H9 (cell line): ENCODE results near the gene FALEC. TPM values are rescaled to one million over a fixed set of nuclear protein-coding genes. Genes with fewer than 3 reads are reported as not detected.

Source experiments
- DNase-seq: peaks from one replicate; pipeline ENCODE4 v3.0.0-alpha.2; 2017
- H2AFZ ChIP-seq: one replicate; pipeline ENCODE4 v1.6.1; 2013; ENCODE audit warnings: mild to moderate bottlenecking, low read length, control low read depth, moderate library complexity
- H2AK5ac ChIP-seq: 2 replicates; pipeline ENCODE4 v1.6.1; 2013; ENCODE audit warnings: low read length, control low read depth, mixed read lengths; ENCODE audit not compliant: insufficient read length
- H2BK120ac ChIP-seq: one replicate; pipeline ENCODE4 v1.6.1; 2013; ENCODE audit warnings: low read depth, mild to moderate bottlenecking, low read length, control low read depth, inconsistent platforms; ENCODE audit not compliant: poor library complexity, severe bottlenecking
- H2BK12ac ChIP-seq: 2 replicates; pipeline ENCODE4 v1.6.1; 2013; ENCODE audit warnings: low read length, control low read depth, mixed read lengths, low read depth; ENCODE audit not compliant: insufficient read length
- H2BK15ac ChIP-seq: 2 replicates; pipeline ENCODE4 v1.6.1; 2013; ENCODE audit warnings: low read depth, low read length, control low read depth
- H2BK20ac ChIP-seq: one replicate; pipeline ENCODE4 v1.6.1; 2013; ENCODE audit warnings: low read depth, mild to moderate bottlenecking, low read length, control low read depth, inconsistent platforms; ENCODE audit not compliant: poor library complexity, severe bottlenecking
- H2BK5ac ChIP-seq: 2 replicates; pipeline ENCODE4 v1.6.1; 2013; ENCODE audit warnings: low read length, control low read depth, mixed read lengths; ENCODE audit not compliant: insufficient read length
- H3K14ac ChIP-seq: 2 replicates; pipeline ENCODE4 v1.6.1; 2013; ENCODE audit warnings: low read length, control low read depth; ENCODE audit not compliant: insufficient read depth
- H3K18ac ChIP-seq: 2 replicates; pipeline ENCODE4 v1.6.1; 2013; ENCODE audit warnings: low read depth, mild to moderate bottlenecking, mixed read lengths, low read length, control low read depth; ENCODE audit not compliant: insufficient read length
- H3K23ac ChIP-seq: 2 replicates; pipeline ENCODE4 v1.6.1; 2013; ENCODE audit warnings: low read length, control low read depth, mixed read lengths, low read depth; ENCODE audit not compliant: insufficient read length
- H3K23me2 ChIP-seq: 2 replicates; pipeline ENCODE4 v1.6.1; 2013; ENCODE audit warnings: low read depth, mild to moderate bottlenecking, mixed read lengths, low read length, control low read depth; ENCODE audit not compliant: insufficient read length, poor library complexity, severe bottlenecking
- H3K27ac ChIP-seq: 2 replicates; pipeline ENCODE4 v1.5.1; 2013; ENCODE audit warnings: low read length, control low read depth, mixed read lengths, low read depth; ENCODE audit not compliant: insufficient read length
- H3K27me3 ChIP-seq: 2 replicates; pipeline ENCODE4 v1.6.1; 2013; ENCODE audit warnings: low read length, control low read depth, inconsistent platforms; ENCODE audit not compliant: insufficient read depth
- H3K4ac ChIP-seq: 2 replicates; pipeline ENCODE4 v1.6.1; 2013; ENCODE audit warnings: low read depth, mild to moderate bottlenecking, control low read depth, inconsistent platforms, low read length, moderate library complexity
- H3K4me1 ChIP-seq: 2 replicates; pipeline ENCODE4 v1.6.1; 2013; ENCODE audit warnings: low read length, control low read depth, inconsistent platforms; ENCODE audit not compliant: insufficient read depth
- H3K4me2 ChIP-seq: 2 replicates; pipeline ENCODE4 v1.6.1; 2013; ENCODE audit warnings: low read length, control low read depth, mixed read lengths; ENCODE audit not compliant: insufficient read length, insufficient read depth
- H3K56ac ChIP-seq: 2 replicates; pipeline ENCODE4 v1.6.1; 2013; ENCODE audit warnings: low read depth, mild to moderate bottlenecking, mixed read lengths, low read length, control low read depth; ENCODE audit not compliant: insufficient read length
- H3K79me1 ChIP-seq: 2 replicates; pipeline ENCODE4 v1.6.1; 2013; ENCODE audit warnings: low read depth, mild to moderate bottlenecking, moderate library complexity, low read length, control low read depth, inconsistent platforms; ENCODE audit not compliant: insufficient read depth, poor library complexity, severe bottlenecking
- H3K79me2 ChIP-seq: 2 replicates; pipeline ENCODE4 v1.6.1; 2013; ENCODE audit warnings: low read length, control low read depth, inconsistent platforms; ENCODE audit not compliant: insufficient read depth
- H3K9ac ChIP-seq: 2 replicates; pipeline ENCODE4 v1.6.1; 2013; ENCODE audit warnings: low read length, control low read depth, mixed read lengths; ENCODE audit not compliant: insufficient read length; ENCODE audit errors: extremely low read depth
- H3K9me3 ChIP-seq: one replicate; pipeline ENCODE4 v1.6.1; 2013; ENCODE audit warnings: low read depth, low read length, inconsistent platforms; ENCODE audit not compliant: control insufficient read depth
- H3T11ph ChIP-seq: one replicate; pipeline ENCODE4 v1.6.1; 2013; ENCODE audit warnings: mild to moderate bottlenecking, low read length, control low read depth, inconsistent platforms
- H4K20me1 ChIP-seq: one replicate; pipeline ENCODE4 v1.6.1; 2013; ENCODE audit not compliant: control insufficient read depth, insufficient read length, insufficient read depth
- H4K5ac ChIP-seq: 2 replicates; pipeline ENCODE4 v1.6.1; 2013; ENCODE audit warnings: low read depth, mild to moderate bottlenecking, mixed read lengths, low read length, control low read depth; ENCODE audit not compliant: insufficient read length
- H4K8ac ChIP-seq: replicated peaks from 2 replicates; pipeline ENCODE4 v1.6.1; 2013; ENCODE audit warnings: low read length, control low read depth, mixed read lengths, low read depth; ENCODE audit not compliant: insufficient read length
- H4K91ac ChIP-seq: 2 replicates; pipeline ENCODE4 v1.6.1; 2013; ENCODE audit warnings: low read depth, mild to moderate bottlenecking, moderate library complexity, mixed read lengths, low read length, control low read depth; ENCODE audit not compliant: insufficient read length
- H3K27ac Mint-ChIP-seq, 3 experiments: 2 replicates in 2 of 3; 3 replicates in 1 of 3; pipeline ENCODE4 v1.8.0; 2020 to 2021; ENCODE audit warnings: mixed read lengths in 3 of 3, mild to moderate bottlenecking in 1 of 3, moderate library complexity in 1 of 3
- H3K27me3 Mint-ChIP-seq: 2 replicates; pipeline ENCODE4 v1.8.0; 2021; ENCODE audit warnings: low read depth, mild to moderate bottlenecking, moderate library complexity, mixed read lengths
- H3K36me3 Mint-ChIP-seq, 3 experiments: 2 replicates in 2 of 3; 3 replicates in 1 of 3; pipeline ENCODE4 v1.8.0; 2020 to 2021; ENCODE audit warnings: low read depth in 3 of 3, mixed read lengths in 3 of 3; ENCODE audit not compliant: insufficient read depth in 1 of 3
- H3K4me1 Mint-ChIP-seq, 2 experiments: 2 replicates each; pipeline ENCODE4 v1.8.0; 2020; ENCODE audit warnings: mixed read lengths in 2 of 2
- H3K4me3 Mint-ChIP-seq, 2 experiments: 2 replicates in 1 of 2; 3 replicates in 1 of 2; pipeline ENCODE4 v1.8.0; 2020 to 2021; ENCODE audit warnings: mild to moderate bottlenecking in 2 of 2, mixed read lengths in 2 of 2, moderate library complexity in 1 of 2
- H3K9me3 Mint-ChIP-seq, 2 experiments: 2 replicates in 1 of 2; 3 replicates in 1 of 2; pipeline ENCODE4 v1.8.0; 2020; ENCODE audit warnings: mild to moderate bottlenecking in 2 of 2, mixed read lengths in 2 of 2, moderate library complexity in 1 of 2
- WGBS: extraction: QIAGEN DNeasy Blood & Tissue Kit; methylation state at CpG from one replicate; pipeline ENCODE4 v1.1.7; 2013; ENCODE audit warnings: missing lambda C conversion rate, low lambda C conversion rate, mixed read lengths; ENCODE audit not compliant: insufficient read length; ENCODE audit errors: extremely low coverage; 5-methylcytosine and 5-hydroxymethylcytosine counted together
- total RNA-seq: library from RNA; stranded (reverse); gene quantifications from 2 replicates; pipeline ENCODE4 v1.2.1, GENCODE V29; 2021
- TF ChIP-seq, protein P1 (sequence below): fragments of 200-600 bp; sonication (generic); conservative IDR thresholded peaks from 3 replicates; pipeline ENCODE4 v1.8.0; 2021; ENCODE audit warnings: antibody characterized with exemption, mild to moderate bottlenecking

The FALEC gene
- total RNA-seq, 1 experiment from 2014 or later, result not detected

DNA sequence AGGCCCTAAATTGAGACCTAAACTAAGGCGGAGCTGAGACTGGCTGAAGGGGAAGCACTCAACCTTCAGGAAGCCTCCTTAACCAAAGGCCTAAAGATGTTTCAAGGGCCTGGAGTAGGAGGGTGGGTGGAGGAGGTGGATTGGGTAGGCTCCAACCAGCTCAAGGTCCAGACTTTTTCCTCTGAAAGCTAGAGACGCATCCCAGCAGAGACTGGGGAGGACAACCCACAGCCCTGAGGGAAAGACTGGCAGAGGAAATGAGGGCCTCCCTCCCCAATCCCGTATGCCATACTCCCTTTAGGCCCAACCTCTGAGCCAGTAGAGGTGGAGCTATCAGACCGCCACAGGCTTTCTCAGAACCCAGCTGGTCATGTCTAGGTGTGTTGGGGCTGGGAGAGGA lies 6.6 kb upstream of the FALEC start:
- peaks cover 23 to 47% (median 32%) of the 10 kb centered on the region in 3 experiments; a peak in 6 of 7 replicates for H3K36me3 Mint-ChIP-seq
- Histone ChIP-seq H3K14ac (no peak overlapping the region), H4K8ac (no peak overlapping the region), H3K9ac (no peak overlapping the region), H3K4me2 (no peak overlapping the region), H3K79me2 (no peaks in the 10 kb centered on the region), H3T11ph (no peak overlapping the region), H3K23me2 (no peaks in the 10 kb centered on the region), H4K20me1 (no peaks in the 10 kb centered on the region), H3K18ac (no peak overlapping the region), H3K56ac (no peak overlapping the region), H3K9me3 (no peaks in the 10 kb centered on the region), H3K4ac (no peak overlapping the region), H3K23ac (no peak overlapping the region), H2AK5ac (no peak overlapping the region), H3K27me3 (no peaks in the 10 kb centered on the region), H2BK20ac (no peak overlapping the region), H3K4me1 (no peaks in the 10 kb centered on the region), H4K91ac (no peak overlapping the region), H2BK12ac (no peak overlapping the region), H2BK5ac (no peak overlapping the region), H3K27ac (no peak overlapping the region), H3K79me1 (no peaks in the 10 kb centered on the region), H4K5ac (no peak overlapping the region), H2BK15ac (no peak overlapping the region), H2BK120ac (no peak overlapping the region), H2AFZ (no peak overlapping the region)
- peaks cover 1% of the 10 kb centered on the region; the same call in 1 of the 2 replicates for H3K27me3 Mint-ChIP-seq
- DNase-seq, result no peak
- H3K4me1 Mint-ChIP-seq, result peaks cover 5 to 6% of the 10 kb centered on the region in 2 experiments; a peak in 2 of 4 replicates
- 0 out of 7 replicates have a peak overlapping the region, but pooled peaks of 1 of the 3 experiments have one; percentile 52 for H3K27ac Mint-ChIP-seq
- no CpG with 5 or more reads among the region's 4 CpGs for WGBS
- TF ChIP-seq, protein P1, sequence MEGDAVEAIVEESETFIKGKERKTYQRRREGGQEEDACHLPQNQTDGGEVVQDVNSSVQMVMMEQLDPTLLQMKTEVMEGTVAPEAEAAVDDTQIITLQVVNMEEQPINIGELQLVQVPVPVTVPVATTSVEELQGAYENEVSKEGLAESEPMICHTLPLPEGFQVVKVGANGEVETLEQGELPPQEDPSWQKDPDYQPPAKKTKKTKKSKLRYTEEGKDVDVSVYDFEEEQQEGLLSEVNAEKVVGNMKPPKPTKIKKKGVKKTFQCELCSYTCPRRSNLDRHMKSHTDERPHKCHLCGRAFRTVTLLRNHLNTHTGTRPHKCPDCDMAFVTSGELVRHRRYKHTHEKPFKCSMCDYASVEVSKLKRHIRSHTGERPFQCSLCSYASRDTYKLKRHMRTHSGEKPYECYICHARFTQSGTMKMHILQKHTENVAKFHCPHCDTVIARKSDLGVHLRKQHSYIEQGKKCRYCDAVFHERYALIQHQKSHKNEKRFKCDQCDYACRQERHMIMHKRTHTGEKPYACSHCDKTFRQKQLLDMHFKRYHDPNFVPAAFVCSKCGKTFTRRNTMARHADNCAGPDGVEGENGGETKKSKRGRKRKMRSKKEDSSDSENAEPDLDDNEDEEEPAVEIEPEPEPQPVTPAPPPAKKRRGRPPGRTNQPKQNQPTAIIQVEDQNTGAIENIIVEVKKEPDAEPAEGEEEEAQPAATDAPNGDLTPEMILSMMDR, result no peak
- H3K9me3 Mint-ChIP-seq, result no peaks in the 10 kb centered on the region
- H3K4me3 Mint-ChIP-seq, result no peak overlapping the region
